Right lobe of liver (tissue), 6 donors: ENCODE measurements around the gene FAM174C. TPM values are rescaled to one million over a fixed set of nuclear protein-coding genes. Genes with fewer than 3 reads are reported as not detected.

Source experiments
- ATAC-seq, 4 donors: fragments of 200-7000 bp; cut with Tn5 transposase; one replicate each; pipeline ENCODE4 v1.9.1; 2020; ENCODE audit warnings: mild to moderate bottlenecking in 4 of 4, moderate library complexity in 4 of 4
- DNase-seq, 3 donors: peaks; one replicate each; pipeline ENCODE4 v3.0.0-alpha.2; 2020
- H3K27ac ChIP-seq, 3 donors: fragments of 200-600 bp; one replicate each; pipeline ENCODE4 v1.8.0; 2022
- H3K27me3 ChIP-seq, 2 donors: fragments of 200-600 bp; one replicate each; pipeline ENCODE4 v1.8.0; 2022
- H3K36me3 ChIP-seq, 4 donors: fragments of 200-600 bp; sonication (generic) in 1 of 4; one replicate each; pipeline versions ENCODE4 v1.5.1 to v1.8.0; 2017 to 2022; ENCODE audit warnings: control low read depth in 1 of 4
- H3K4me1 ChIP-seq, 4 donors: fragments of 200-600 bp; sonication (generic) in 1 of 4; one replicate each; pipeline versions ENCODE4 v1.5.1 to v1.8.0; 2017 to 2022; ENCODE audit warnings: control low read depth in 1 of 4
- H3K4me3 ChIP-seq, 3 donors: fragments of 200-600 bp; one replicate each; pipeline ENCODE4 v1.8.0; 2022
- H3K9me3 ChIP-seq, 4 donors: fragments of 200-600 bp; sonication (generic) in 1 of 4; one replicate each; pipeline versions ENCODE4 v1.5.1 to v1.8.0; 2017 to 2022; ENCODE audit warnings: control low read depth in 1 of 4
- POLR2A ChIP-seq: fragments of 450-650 bp; IDR thresholded peaks from one replicate; pipeline ENCODE4 v1.6.1; 2017; ENCODE audit warnings: antibody characterized with exemption, mild to moderate bottlenecking
- WGBS: methylation state at CpG from one replicate; pipeline ENCODE4 v1.1.6; 2018; ENCODE audit warnings: low coverage, low lambda C conversion rate; ENCODE audit not compliant: insufficient coverage; ENCODE audit errors: missing lambda C conversion rate; 5-methylcytosine and 5-hydroxymethylcytosine counted together
- intact Hi-C, 2 donors: fragments of 100-400 bp; cut with DNase I; formaldehyde crosslinking; loops; one replicate each; pipeline versions ENCODE4 v1.11.2 to v1.14.1; 2022
- total RNA-seq, 6 experiments: library from RNA; depleted of rRNA in 2 of 6; stranded (reverse); fragments of >200 nt in 2 of 6; fragmentation: NEBNext Ultra II Directional in 3 of 6; extraction: Animal tissue kit (Norgen Biotek cat#: 25700) in 3 of 6; gene quantifications; one replicate each; pipeline versions ENCODE4 v1.1.0 to v1.2.4, GENCODE V29; 2016 to 2023
- TF ChIP-seq, protein P1 (sequence below), 4 donors: fragments of 200-600 bp in 3 of 4; fragments of 450-650 bp in 1 of 4; IDR thresholded peaks; one replicate each; pipeline versions ENCODE4 v1.5.1 to v1.8.0; 2016 to 2022; ENCODE audit warnings: antibody characterized with exemption in 4 of 4, mild to moderate bottlenecking in 2 of 4
- donor health status: DM: no; HTN: yes; CAD: no.
- donor health status: DM: no; HTN: no; CAD: no.
- donor health status: DM: no; HTN: no; CAD: no.
- donor health status: DM: no; HTN: yes; CAD: no.
- donor health status: DM: no; HTN: yes; CAD: no.

Gene FAM174C
- total RNA-seq, 6 experiments from 2014 or later = 34.0 to 103 (median 43.8) TPM

DNA sequence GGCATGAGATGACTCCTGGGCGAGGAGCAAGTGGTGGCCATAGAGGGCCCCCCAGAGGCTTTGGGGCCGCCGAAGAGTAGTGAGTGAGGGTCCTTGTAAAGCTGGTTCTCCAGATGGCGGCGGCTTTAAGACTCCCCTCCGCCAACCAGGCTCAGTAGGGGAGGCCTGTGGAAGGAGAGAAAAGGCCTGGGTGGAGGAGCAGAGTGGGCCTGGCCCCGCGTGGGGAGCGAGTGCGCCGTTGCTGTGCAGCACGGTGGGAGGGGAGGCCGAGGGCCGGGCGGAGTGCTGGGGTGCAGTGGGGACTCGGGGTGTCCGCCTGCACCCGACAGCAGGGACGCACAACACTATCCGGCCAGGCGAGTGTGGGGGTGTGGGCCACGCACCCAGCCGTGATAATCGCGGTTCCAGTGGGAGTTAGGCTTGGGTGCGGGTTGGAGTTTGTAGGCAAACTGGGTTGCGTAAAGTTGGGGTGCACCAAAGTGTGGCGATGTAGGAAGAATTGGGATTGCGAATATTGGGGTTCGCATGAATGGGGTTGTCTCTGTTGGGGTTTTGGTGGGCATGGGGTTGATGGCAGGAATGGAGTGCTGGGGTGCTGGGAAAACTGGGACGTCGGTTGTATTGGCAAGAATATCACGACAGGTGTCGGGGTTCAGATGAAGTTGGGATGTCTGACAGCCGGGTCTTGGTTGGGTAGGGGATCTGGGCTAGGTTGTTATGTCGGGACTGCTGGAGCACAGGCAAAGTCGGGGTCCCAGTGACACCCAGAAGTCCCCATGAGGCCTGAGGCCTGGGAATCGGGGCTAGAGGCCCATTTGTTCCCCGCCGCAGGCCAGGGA, 6.9 kb upstream of the FAM174C start:
- peak in 2 of 3 donors; percentile 56 to 62 for DNase-seq
- no peak for ATAC-seq
- WGBS = 52% methylated on average over 26 of the region's 40 CpGs
- intact Hi-C loops = no loop called here
- TF ChIP-seq, protein P1, sequence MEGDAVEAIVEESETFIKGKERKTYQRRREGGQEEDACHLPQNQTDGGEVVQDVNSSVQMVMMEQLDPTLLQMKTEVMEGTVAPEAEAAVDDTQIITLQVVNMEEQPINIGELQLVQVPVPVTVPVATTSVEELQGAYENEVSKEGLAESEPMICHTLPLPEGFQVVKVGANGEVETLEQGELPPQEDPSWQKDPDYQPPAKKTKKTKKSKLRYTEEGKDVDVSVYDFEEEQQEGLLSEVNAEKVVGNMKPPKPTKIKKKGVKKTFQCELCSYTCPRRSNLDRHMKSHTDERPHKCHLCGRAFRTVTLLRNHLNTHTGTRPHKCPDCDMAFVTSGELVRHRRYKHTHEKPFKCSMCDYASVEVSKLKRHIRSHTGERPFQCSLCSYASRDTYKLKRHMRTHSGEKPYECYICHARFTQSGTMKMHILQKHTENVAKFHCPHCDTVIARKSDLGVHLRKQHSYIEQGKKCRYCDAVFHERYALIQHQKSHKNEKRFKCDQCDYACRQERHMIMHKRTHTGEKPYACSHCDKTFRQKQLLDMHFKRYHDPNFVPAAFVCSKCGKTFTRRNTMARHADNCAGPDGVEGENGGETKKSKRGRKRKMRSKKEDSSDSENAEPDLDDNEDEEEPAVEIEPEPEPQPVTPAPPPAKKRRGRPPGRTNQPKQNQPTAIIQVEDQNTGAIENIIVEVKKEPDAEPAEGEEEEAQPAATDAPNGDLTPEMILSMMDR (IDR thresholded peaks at IDR 0.05) = no peak
- TF ChIP-seq POLR2A = no peak
- Histone ChIP-seq H3K9me3 (no peaks in the 10 kb centered on the region), H3K4me3 (no peak overlapping the region), H3K27me3 (no peaks in the 10 kb centered on the region), H3K36me3 (peaks cover 7 to 28% (median 20%) of the 10 kb centered on the region in 4 donors), H3K4me1 (peaks cover 0 to 59% (median 24%) of the 10 kb centered on the region in 4 donors), H3K27ac (peak overlapping the region in 2 of 3 donors; percentile 49 to 99)

- peaks cover 0 to 65% (median 26%) of the 10 kb centered on the region in 4 donors for H3K4me1 ChIP-seq
- H3K27me3 ChIP-seq = no peaks in the 10 kb centered on the region
- TF ChIP-seq, protein P1 (IDR thresholded peaks at IDR 0.05) = no peak
- TF ChIP-seq POLR2A = peak; percentile 97
- H3K9me3 ChIP-seq = no peaks in the 10 kb centered on the region
- WGBS = no CpG with 5 or more reads among the region's 50 CpGs
- H3K36me3 ChIP-seq = peaks cover 10 to 34% (median 23%) of the 10 kb centered on the region in 4 donors
- peak within 1 kb of the TSS; percentile 55 to 87 (median 69) for H3K4me3 ChIP-seq
- ATAC-seq (peak; percentile 63 to 81 (median 78)), DNase-seq (peak; percentile 100)
- peak within 1 kb of the TSS; percentile 88 to 99 (median 97) for H3K27ac ChIP-seq
- intact Hi-C loops = no loop called here
These were observed 6.3 kb upstream of the FAM174C start, which contains the start of gene CIRBP for GRCh38 chr19:1269065-1269477. Gene CIRBP (plus strand): TSS chr19:1269332. CDS start chr19:1270934, 1,602 bp downstream.

GRCh38 chr19:1269478-1270212, 5.7 kb upstream of the FAM174C start:
- ATAC-seq = peak; percentile 2 to 29 (median 12)
- intact Hi-C loops = no loop called here
- WGBS = 0% methylated on average over 2 of the region's 64 CpGs

More at GRCh38 chr19:1269478-1270212, 5.7 kb upstream of the FAM174C start:
- Histone ChIP-seq H3K27me3 (no peaks in the 10 kb centered on the region), H3K27ac (peak overlapping the region; percentile 88 to 99 (median 97)), H3K9me3 (no peaks in the 10 kb centered on the region), H3K4me1 (peaks cover 0 to 71% (median 29%) of the 10 kb centered on the region in 4 donors), H3K36me3 (peaks cover 10 to 40% (median 26%) of the 10 kb centered on the region in 4 donors), H3K4me3 (peak overlapping the region; percentile 55 to 87 (median 69))
- peak; percentile 89 to 90 (median 89) for DNase-seq
- TF ChIP-seq POLR2A = peak; percentile 59
- TF ChIP-seq, protein P1 (IDR thresholded peaks at IDR 0.05) = peak in 1 of 4 donors; percentile 19
